ENCODE measurements around the gene AGBL1.

Gene AGBL1

GRCh38 chr15:86644339-86644738 lies 564.7 kb downstream of the AGBL1 start:
- no peak for DNase-seq (ENCODE audit: low read depth in 2 of 2)

- no peak for DNase-seq (ENCODE audit: low read depth in 2 of 2)
These were observed 566.3 kb downstream of the AGBL1 start for GRCh38 chr15:86645925-86646500.

GRCh38 chr15:86647810-86648440 lies 568.3 kb downstream of the AGBL1 start:
- no peak for DNase-seq (ENCODE audit: low read depth in 2 of 2)

- DNase-seq (ENCODE audit: low read depth in 2 of 2), result no peak
These were observed 569.6 kb downstream of the AGBL1 start for GRCh38 chr15:86649277-86649676.

- DNase-seq (ENCODE audit: low read depth in 2 of 2), result no peak
These were observed 570.4 kb downstream of the AGBL1 start for GRCh38 chr15:86650094-86650493.

- DNase-seq (ENCODE audit: low read depth in 2 of 2), result no peak
These were observed 573.9 kb downstream of the AGBL1 start for GRCh38 chr15:86653344-86654197.

GRCh38 chr15:86654501-86654900 lies 574.8 kb downstream of the AGBL1 start:
- DNase-seq (ENCODE audit: low read depth in 2 of 2), result no peak

- DNase-seq (ENCODE audit: low read depth in 2 of 2), result no peak
These were observed 577.6 kb downstream of the AGBL1 start for GRCh38 chr15:86657305-86657704.

- DNase-seq (ENCODE audit: low read depth in 2 of 2), result no peak
These were observed 580.2 kb downstream of the AGBL1 start for GRCh38 chr15:86659724-86660411.

GRCh38 chr15:86661580-86661979 lies 581.9 kb downstream of the AGBL1 start:
- no peak for DNase-seq (ENCODE audit: low read depth in 2 of 2)

- no peak for DNase-seq (ENCODE audit: low read depth in 2 of 2)
These were observed 583.6 kb downstream of the AGBL1 start for GRCh38 chr15:86663304-86663703.

GRCh38 chr15:86663979-86664378 lies 584.3 kb downstream of the AGBL1 start:
- no peak for DNase-seq (ENCODE audit: low read depth in 2 of 2)

- no peak for DNase-seq (ENCODE audit: low read depth in 2 of 2)
These were observed 584.9 kb downstream of the AGBL1 start for GRCh38 chr15:86664581-86664980.

GRCh38 chr15:86676002-86676401 lies 596.3 kb downstream of the AGBL1 start:
- DNase-seq (ENCODE audit: low read depth in 2 of 2), result no peak

- DNase-seq (ENCODE audit: low read depth in 2 of 2), result no peak
These were observed 597.6 kb downstream of the AGBL1 start for GRCh38 chr15:86677278-86677677.

- no peak for DNase-seq (ENCODE audit: low read depth in 2 of 2)
These were observed 605.6 kb downstream of the AGBL1 start for GRCh38 chr15:86685263-86685662.

GRCh38 chr15:86689006-86689405 lies 609.3 kb downstream of the AGBL1 start:
- DNase-seq (ENCODE audit: low read depth in 2 of 2), result no peak

- no peak for DNase-seq (ENCODE audit: low read depth in 2 of 2)
These were observed 610.9 kb downstream of the AGBL1 start for GRCh38 chr15:86690566-86690965.

- DNase-seq (ENCODE audit: low read depth in 2 of 2), result no peak
These were observed 611.5 kb downstream of the AGBL1 start for GRCh38 chr15:86691091-86691663.

- DNase-seq (ENCODE audit: low read depth in 2 of 2), result no peak
These were observed 621.4 kb downstream of the AGBL1 start for GRCh38 chr15:86700864-86701610.

GRCh38 chr15:86701611-86701963 lies 621.9 kb downstream of the AGBL1 start:
- no peak for DNase-seq (ENCODE audit: low read depth in 2 of 2)

All from stimulated activated CD8-positive, alpha-beta memory T cell treated with anti-CD3 and anti-CD28 coated beads, Interleukin-15, amount 100 ng/mL, for 4 hours (primary cell).